Activated CD8-positive, alpha-beta T cell treated with anti-CD3 and anti-CD28 coated beads for 36 hours (primary cell): Measurements from ENCODE around the gene TDP1. TPM values are rescaled to one million over a fixed set of nuclear protein-coding genes. Genes with fewer than 3 reads are reported as not detected.

ENCODE experiments used
- ATAC-seq: fragments of 200-7000 bp; cut with Tn5 transposase; one replicate; pipeline ENCODE4 v1.10.0; 2021; ENCODE audit warnings: mild to moderate bottlenecking, moderate library complexity
- CTCF ChIA-PET: fragments of 350-600 bp; sonication (Branson Sonifier 250); formaldehyde crosslinking; loops from one replicate; lab custom pipeline; 2021; ENCODE audit warnings: antibody characterized with exemption; lab: Charles Lee
- POLR2A ChIA-PET: fragments of 350-600 bp; sonication (Branson Sonifier 250); formaldehyde crosslinking; loops from one replicate; lab custom pipeline; 2021; ENCODE audit warnings: antibody characterized with exemption; lab: Charles Lee
- DNase-seq: peaks from one replicate; pipeline ENCODE4 v3.0.0-alpha.2; 2020
- H3K27ac Mint-ChIP-seq: one replicate; pipeline ENCODE4 v1.8.0; 2021; ENCODE audit warnings: mild to moderate bottlenecking, mixed read lengths
- H3K27me3 Mint-ChIP-seq: one replicate; pipeline ENCODE4 v1.8.0; 2021; ENCODE audit warnings: mixed read lengths
- H3K36me3 Mint-ChIP-seq: one replicate; pipeline ENCODE4 v1.8.0; 2021; ENCODE audit warnings: low read depth, mixed read lengths
- H3K4me1 Mint-ChIP-seq: one replicate; pipeline ENCODE4 v1.8.0; 2021; ENCODE audit warnings: low read depth, mixed read lengths
- H3K4me3 Mint-ChIP-seq: one replicate; pipeline ENCODE4 v1.8.0; 2021; ENCODE audit warnings: mild to moderate bottlenecking, moderate library complexity, mixed read lengths
- H3K9me3 Mint-ChIP-seq: one replicate; pipeline ENCODE4 v1.8.0; 2021; ENCODE audit warnings: mixed read lengths
- intact Hi-C: fragments of 100-400 bp; cut with micrococcal nuclease; formaldehyde crosslinking; loops from one replicate; pipeline ENCODE4 v1.10.0; 2022
- total RNA-seq, 2 experiments: library from RNA; stranded (reverse); gene quantifications; one replicate each; pipeline ENCODE4 v1.2.3, GENCODE V29; 2021
- TF ChIP-seq, protein P1 (sequence below): fragments of 200-600 bp; IDR thresholded peaks from one replicate; pipeline ENCODE4 v1.8.0; 2022; ENCODE audit warnings: antibody characterized with exemption, mild to moderate bottlenecking

TDP1 gene
- total RNA-seq, 2 experiments from 2014 or later = 97.2 to 103 TPM

GRCh38 chr14:90060965-90061684 lies 105.4 kb downstream of the TDP1 start:
- ATAC-seq = no peak
- H3K4me1 Mint-ChIP-seq = peaks cover 9% of the 10 kb centered on the region
- ChIA-PET POLR2A (interaction anchor here (0.7 kb wide), 1 partner anchor 1034 kb away, joined by 3 read pairs; no protein-coding TSS in a partner anchor), CTCF (interaction anchor here (1.3 kb wide), 1 partner anchor 120 kb away, joined by 5 read pairs; no protein-coding TSS in a partner anchor)
- TF ChIP-seq, protein P1, sequence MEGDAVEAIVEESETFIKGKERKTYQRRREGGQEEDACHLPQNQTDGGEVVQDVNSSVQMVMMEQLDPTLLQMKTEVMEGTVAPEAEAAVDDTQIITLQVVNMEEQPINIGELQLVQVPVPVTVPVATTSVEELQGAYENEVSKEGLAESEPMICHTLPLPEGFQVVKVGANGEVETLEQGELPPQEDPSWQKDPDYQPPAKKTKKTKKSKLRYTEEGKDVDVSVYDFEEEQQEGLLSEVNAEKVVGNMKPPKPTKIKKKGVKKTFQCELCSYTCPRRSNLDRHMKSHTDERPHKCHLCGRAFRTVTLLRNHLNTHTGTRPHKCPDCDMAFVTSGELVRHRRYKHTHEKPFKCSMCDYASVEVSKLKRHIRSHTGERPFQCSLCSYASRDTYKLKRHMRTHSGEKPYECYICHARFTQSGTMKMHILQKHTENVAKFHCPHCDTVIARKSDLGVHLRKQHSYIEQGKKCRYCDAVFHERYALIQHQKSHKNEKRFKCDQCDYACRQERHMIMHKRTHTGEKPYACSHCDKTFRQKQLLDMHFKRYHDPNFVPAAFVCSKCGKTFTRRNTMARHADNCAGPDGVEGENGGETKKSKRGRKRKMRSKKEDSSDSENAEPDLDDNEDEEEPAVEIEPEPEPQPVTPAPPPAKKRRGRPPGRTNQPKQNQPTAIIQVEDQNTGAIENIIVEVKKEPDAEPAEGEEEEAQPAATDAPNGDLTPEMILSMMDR = no peak
- no peaks in the 10 kb centered on the region for H3K36me3 Mint-ChIP-seq
- no peak overlapping the region for H3K27ac Mint-ChIP-seq
- peak; percentile 20 for DNase-seq
- intact Hi-C loops = no loop called here
- H3K4me3 Mint-ChIP-seq = peak overlapping the region; percentile 65
- no peaks in the 10 kb centered on the region for H3K9me3 Mint-ChIP-seq
- H3K27me3 Mint-ChIP-seq = peaks cover 64% of the 10 kb centered on the region

- Mint-ChIP-seq H3K27me3 (peaks cover 66% of the 10 kb centered on the region), H3K9me3 (no peaks in the 10 kb centered on the region), H3K36me3 (no peaks in the 10 kb centered on the region), H3K4me1 (peaks cover 9% of the 10 kb centered on the region), H3K27ac (no peak within 1 kb of the TSS), H3K4me3 (peak within 1 kb of the TSS; percentile 65)
- DNase-seq = no peak
- POLR2A ChIA-PET = interaction anchor here (0.7 kb wide), 1 partner anchor 1035 kb away, joined by 3 read pairs; no protein-coding TSS in a partner anchor
- ATAC-seq = no peak
- intact Hi-C loops = no loop called here
- CTCF ChIA-PET = interaction anchor here (1.3 kb wide), 1 partner anchor 121 kb away, joined by 5 read pairs; no protein-coding TSS in a partner anchor
- TF ChIP-seq, protein P1 = no peak
Observed at GRCh38 chr14:90061685-90062126, 106.0 kb downstream of the TDP1 start, which contains the start of gene KCNK13. KCNK13 (plus strand) TSS chr14:90061994; CDS start chr14:90062206, 212 bp downstream.

GRCh38 chr14:90062127-90062794 lies 106.5 kb downstream of the TDP1 start:
- TF ChIP-seq, protein P1 = no peak
- peak overlapping the region; percentile 43 for H3K4me3 Mint-ChIP-seq
- no peaks in the 10 kb centered on the region for H3K9me3 Mint-ChIP-seq
- peaks cover 9% of the 10 kb centered on the region for H3K4me1 Mint-ChIP-seq
- H3K27me3 Mint-ChIP-seq = peaks cover 63% of the 10 kb centered on the region
- no peak overlapping the region for H3K27ac Mint-ChIP-seq
- intact Hi-C loops = no loop called here
- DNase-seq (peak; percentile 35), ATAC-seq (no peak)
- no peaks in the 10 kb centered on the region for H3K36me3 Mint-ChIP-seq
- POLR2A ChIA-PET = interaction anchor here (0.7 kb wide), 1 partner anchor 1036 kb away, joined by 3 read pairs; no protein-coding TSS in a partner anchor
- CTCF ChIA-PET = interaction anchor here (1.3 kb wide), 1 partner anchor 121 kb away, joined by 5 read pairs; no protein-coding TSS in a partner anchor

DNA sequence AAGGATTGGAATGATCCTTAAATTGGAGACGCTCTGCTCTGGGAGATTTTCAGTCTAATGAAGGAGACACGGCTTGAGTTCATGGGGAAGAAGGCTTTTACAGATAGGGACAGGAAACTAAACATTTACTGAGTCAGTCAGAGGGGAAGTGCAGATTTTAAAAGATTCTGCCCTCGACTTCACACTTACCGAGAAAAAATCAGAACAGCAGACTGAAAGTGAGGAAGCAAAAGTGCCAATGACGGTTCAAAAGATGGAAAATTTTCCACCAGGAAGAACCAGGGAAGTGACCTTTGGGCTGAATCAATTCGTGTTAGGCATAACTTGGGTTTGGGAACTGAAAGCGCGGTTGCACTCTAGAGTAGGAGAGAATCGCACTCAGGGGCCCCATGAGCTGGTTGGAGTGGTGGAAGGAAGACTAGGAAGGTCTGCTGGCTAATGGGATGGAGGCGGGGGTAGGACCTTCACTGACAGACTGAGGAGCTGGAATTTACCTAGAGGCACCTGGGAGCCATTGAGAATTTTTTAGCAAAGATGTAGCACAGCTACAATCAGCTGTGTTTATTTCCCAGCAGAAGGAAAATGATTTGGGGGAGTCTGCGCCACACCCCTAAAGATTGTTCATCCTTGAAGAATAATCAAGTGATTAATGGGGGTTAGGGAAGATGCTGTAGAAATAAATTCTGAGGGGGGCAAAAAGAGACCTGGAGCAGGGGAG lies 107.3 kb downstream of the TDP1 start:
- Mint-ChIP-seq H3K9me3 (no peaks in the 10 kb centered on the region), H3K4me1 (peaks cover 9% of the 10 kb centered on the region), H3K36me3 (no peaks in the 10 kb centered on the region), H3K27ac (no peak overlapping the region), H3K4me3 (peak overlapping the region; percentile 43), H3K27me3 (peaks cover 60% of the 10 kb centered on the region)
- TF ChIP-seq, protein P1 = no peak
- ATAC-seq = no peak
- DNase-seq = no peak
- intact Hi-C loops = no loop called here
- ChIA-PET CTCF (interaction anchor here (0.7 kb wide), 1 partner anchor 123 kb away, joined by 3 read pairs; no protein-coding TSS in a partner anchor), POLR2A (no interaction called here)
